K562 (cell line): ENCODE measurements around the gene KCNK10. TPM values are rescaled to one million over a fixed set of nuclear protein-coding genes. Genes with fewer than 3 reads are reported as not detected.

Source experiments
- ARID3A ChIP-seq: IDR thresholded peaks from 2 replicates; pipeline ENCODE4 v1.6.1; 2012; ENCODE audit warnings: low read depth, low read length, improper control_type of control experiment, borderline replicate concordance
- CBX2 ChIP-seq: fragments of 200-600 bp; sonication (generic); IDR thresholded peaks from one replicate; pipeline ENCODE4 v1.6.1; 2012; ENCODE audit warnings: mild to moderate bottlenecking, low read length, inconsistent platforms; ENCODE audit not compliant: insufficient read depth, poor library complexity, severe bottlenecking
- CCAR2 ChIP-seq: fragments of 200-400 bp; formaldehyde crosslinking; IDR thresholded peaks from 2 replicates; pipeline ENCODE4 v1.6.1; 2017; ENCODE audit warnings: mild to moderate bottlenecking, low read depth, low read length
- E2F4 ChIP-seq: sonication (generic); formaldehyde crosslinking; IDR thresholded peaks from 2 replicates; pipeline ENCODE4 v1.8.0; 2022; ENCODE audit warnings: mild to moderate bottlenecking, low read depth, missing genetic modification reagents
- E4F1 ChIP-seq: fragments of 250-450 bp; sonication (Bioruptor Pico); IDR thresholded peaks from 2 replicates; pipeline ENCODE4 v1.5.0; 2021; ENCODE audit warnings: mild to moderate bottlenecking, borderline replicate concordance
- HES1 ChIP-seq: fragments of 450-650 bp; IDR thresholded peaks from 2 replicates; pipeline ENCODE4 v1.6.1; 2016; ENCODE audit warnings: low read depth, mild to moderate bottlenecking, moderate library complexity
- SMARCA4 ChIP-seq: fragments of 450-650 bp; IDR thresholded peaks from 2 replicates; pipeline ENCODE4 v1.6.1; 2016
- SRSF3 ChIP-seq: fragments of 200-400 bp; formaldehyde crosslinking; IDR thresholded peaks from 2 replicates; pipeline ENCODE4 v1.6.1; 2016; ENCODE audit warnings: mild to moderate bottlenecking, low read length, moderate library complexity; ENCODE audit not compliant: insufficient read depth
- ZNF263 ChIP-seq: sonication (generic); formaldehyde crosslinking; IDR thresholded peaks from 2 replicates; pipeline ENCODE4 v1.8.0; 2022; ENCODE audit warnings: mild to moderate bottlenecking, missing genetic modification reagents, borderline replicate concordance
- ZNF507 ChIP-seq: conservative IDR thresholded peaks from 2 replicates; pipeline ENCODE4 v1.6.1; 2017; ENCODE audit warnings: missing genetic modification characterization, missing compliant biosample characterization
- ZNF57 ChIP-seq: fragments of 450-650 bp; formaldehyde crosslinking; IDR thresholded peaks from 2 replicates; pipeline ENCODE4 v1.4.0; 2020; ENCODE audit warnings: mild to moderate bottlenecking, moderate library complexity
- ZNF75A ChIP-seq: fragments of 450-650 bp; formaldehyde crosslinking; IDR thresholded peaks from 2 replicates; pipeline ENCODE4 v1.4.0; 2020; ENCODE audit warnings: mild to moderate bottlenecking
- ZNF76 ChIP-seq: fragments of 250-450 bp; sonication (Bioruptor Pico); IDR thresholded peaks from 2 replicates; pipeline ENCODE4 v1.4.0; 2020; ENCODE audit warnings: mild to moderate bottlenecking, moderate library complexity, borderline replicate concordance
- polyA plus RNA-seq, 8 experiments: library from polyadenylated mRNA; depleted of rRNA in 4 of 8; stranded (reverse) in 5 of 8; unstranded in 3 of 8; fragments of >200 nt; fragmentation: Nextera tagmentation in 2 of 8; fragmentation: Illumina TruSeq in 1 of 8; extraction: Ambion mirVana in 2 of 8; extraction: Trizol in 1 of 8; gene quantifications; 2 replicates each; pipeline versions ENCODE4 v1.2.1 to v1.2.3, GENCODE V29; 2011 to 2014; ENCODE audit warnings: inconsistent platforms in 1 of 8, missing spikeins in 1 of 8
- total RNA-seq, 7 experiments: library from RNA; depleted of rRNA in 6 of 7; stranded (reverse); fragments of >200 nt in 6 of 7; fragmentation: Illumina TruSeq in 2 of 7; extraction: Trizol in 2 of 7; gene quantifications; 2 replicates each; pipeline versions ENCODE4 v1.2.1 to v1.2.3, GENCODE V29; 2011 to 2021; ENCODE audit warnings: low replicate concordance in 1 of 7

The KCNK10 gene
- total and polyA plus RNA-seq, 9 of the 15 experiments (the other 6 are each of a cell fraction or from before 2014, with no cell fraction given), result not detected

- no peak for TF ChIP-seq SRSF3
- TF ChIP-seq ZNF507 (tag), result no peak
- TF ChIP-seq ZNF75A (CRISPR knock-in tag), result no peak
- no peak for TF ChIP-seq E2F4
- TF ChIP-seq E4F1, result no peak
- TF ChIP-seq ZNF263 (CRISPR knock-in tag), result no peak
- TF ChIP-seq CBX2, result no peak
- TF ChIP-seq SMARCA4, result no peak
- TF ChIP-seq HES1, result no peak
- no peak for TF ChIP-seq ZNF57 (CRISPR knock-in tag)
- TF ChIP-seq ARID3A, result no peak
- TF ChIP-seq ZNF76 (CRISPR knock-in tag), result no peak
- no peak for TF ChIP-seq CCAR2
These were observed 17.3 kb downstream of the KCNK10 start (continued) for GRCh38 chr14:88305528-88306322.
